C4-2B (cell line): ENCODE results near the gene NBEAL2.

ENCODE experiments used
- H3K27ac ChIP-seq: fragments of 450-650 bp; 2 replicates; pipeline ENCODE4 v1.5.1; 2017
- ZFX ChIP-seq: fragments of 450-650 bp; IDR thresholded peaks from 2 replicates; pipeline ENCODE4 v1.6.1; 2017
- TF ChIP-seq, protein P1 (sequence below): fragments of 450-650 bp; conservative IDR thresholded peaks from 2 replicates; pipeline ENCODE4 v1.5.1; 2017; ENCODE audit warnings: mild to moderate bottlenecking

The NBEAL2 gene

DNA sequence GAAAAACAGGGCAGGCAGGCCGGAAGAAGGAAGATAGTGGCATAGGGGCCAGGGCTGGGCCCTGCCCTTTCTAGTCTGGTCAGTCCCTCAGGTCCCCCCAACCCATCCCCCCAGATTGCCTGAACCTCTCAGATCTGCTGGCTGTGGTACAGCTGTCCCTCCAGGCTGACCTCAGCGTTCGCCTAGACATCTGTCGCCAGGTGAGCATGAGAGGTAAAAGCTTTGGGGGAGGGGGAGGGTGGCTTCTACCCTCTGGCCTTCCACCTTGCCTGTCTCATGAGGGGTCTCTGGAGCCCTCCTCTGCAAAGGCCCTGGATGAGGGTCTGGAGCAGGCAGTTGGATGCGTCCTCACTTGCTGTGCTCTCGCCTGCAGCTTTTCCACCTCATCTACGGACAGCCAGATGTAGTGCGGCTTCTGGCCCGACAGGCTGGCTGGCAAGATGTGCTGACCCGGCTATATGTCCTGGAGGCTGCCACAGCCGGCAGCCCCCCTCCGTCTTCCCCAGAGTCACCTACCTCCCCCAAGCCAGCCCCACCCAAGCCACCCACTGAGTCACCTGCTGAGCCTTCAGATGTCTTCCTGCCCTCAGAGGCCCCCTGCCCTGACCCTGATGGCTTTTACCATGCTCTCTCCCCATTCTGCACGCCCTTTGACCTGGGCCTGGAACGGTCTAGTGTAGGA is 20.2 kb downstream of the NBEAL2 start:
- no peak overlapping the region for H3K27ac ChIP-seq
- TF ChIP-seq, protein P1, sequence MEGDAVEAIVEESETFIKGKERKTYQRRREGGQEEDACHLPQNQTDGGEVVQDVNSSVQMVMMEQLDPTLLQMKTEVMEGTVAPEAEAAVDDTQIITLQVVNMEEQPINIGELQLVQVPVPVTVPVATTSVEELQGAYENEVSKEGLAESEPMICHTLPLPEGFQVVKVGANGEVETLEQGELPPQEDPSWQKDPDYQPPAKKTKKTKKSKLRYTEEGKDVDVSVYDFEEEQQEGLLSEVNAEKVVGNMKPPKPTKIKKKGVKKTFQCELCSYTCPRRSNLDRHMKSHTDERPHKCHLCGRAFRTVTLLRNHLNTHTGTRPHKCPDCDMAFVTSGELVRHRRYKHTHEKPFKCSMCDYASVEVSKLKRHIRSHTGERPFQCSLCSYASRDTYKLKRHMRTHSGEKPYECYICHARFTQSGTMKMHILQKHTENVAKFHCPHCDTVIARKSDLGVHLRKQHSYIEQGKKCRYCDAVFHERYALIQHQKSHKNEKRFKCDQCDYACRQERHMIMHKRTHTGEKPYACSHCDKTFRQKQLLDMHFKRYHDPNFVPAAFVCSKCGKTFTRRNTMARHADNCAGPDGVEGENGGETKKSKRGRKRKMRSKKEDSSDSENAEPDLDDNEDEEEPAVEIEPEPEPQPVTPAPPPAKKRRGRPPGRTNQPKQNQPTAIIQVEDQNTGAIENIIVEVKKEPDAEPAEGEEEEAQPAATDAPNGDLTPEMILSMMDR, result no peak
- TF ChIP-seq ZFX, result no peak

DNA sequence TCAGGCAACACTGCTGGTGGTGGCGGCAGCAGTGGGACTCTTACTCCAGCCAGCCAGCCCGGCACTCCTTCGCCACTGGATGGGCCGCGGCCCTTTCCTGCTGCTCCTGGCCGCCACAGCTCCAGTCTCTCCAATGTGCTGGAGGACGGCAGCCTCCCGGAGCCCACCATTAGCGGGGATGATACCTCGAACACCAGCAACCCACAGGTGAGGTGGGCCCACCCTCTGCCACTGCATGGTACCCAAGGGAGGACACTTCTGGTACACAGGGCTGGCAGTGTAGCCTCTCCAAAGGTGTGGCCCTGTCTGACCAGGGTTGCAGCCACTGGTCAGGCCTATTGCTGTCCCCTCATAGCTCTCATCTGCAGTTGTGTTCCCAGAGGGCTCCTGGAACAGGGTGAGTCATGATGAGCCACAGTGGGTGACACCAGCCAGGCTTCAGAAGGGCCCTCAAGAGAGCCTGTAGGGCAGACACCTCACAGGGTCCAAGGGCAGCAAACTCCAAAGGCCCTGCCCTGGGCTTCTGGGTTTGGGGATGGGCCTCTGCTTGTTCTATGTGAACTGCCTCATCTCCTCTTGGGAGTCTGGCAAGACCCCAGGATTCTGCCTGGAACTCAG is 20.8 kb downstream of the NBEAL2 start:
- no peak overlapping the region for H3K27ac ChIP-seq
- TF ChIP-seq ZFX, result no peak
- TF ChIP-seq, protein P1, result no peak

DNA sequence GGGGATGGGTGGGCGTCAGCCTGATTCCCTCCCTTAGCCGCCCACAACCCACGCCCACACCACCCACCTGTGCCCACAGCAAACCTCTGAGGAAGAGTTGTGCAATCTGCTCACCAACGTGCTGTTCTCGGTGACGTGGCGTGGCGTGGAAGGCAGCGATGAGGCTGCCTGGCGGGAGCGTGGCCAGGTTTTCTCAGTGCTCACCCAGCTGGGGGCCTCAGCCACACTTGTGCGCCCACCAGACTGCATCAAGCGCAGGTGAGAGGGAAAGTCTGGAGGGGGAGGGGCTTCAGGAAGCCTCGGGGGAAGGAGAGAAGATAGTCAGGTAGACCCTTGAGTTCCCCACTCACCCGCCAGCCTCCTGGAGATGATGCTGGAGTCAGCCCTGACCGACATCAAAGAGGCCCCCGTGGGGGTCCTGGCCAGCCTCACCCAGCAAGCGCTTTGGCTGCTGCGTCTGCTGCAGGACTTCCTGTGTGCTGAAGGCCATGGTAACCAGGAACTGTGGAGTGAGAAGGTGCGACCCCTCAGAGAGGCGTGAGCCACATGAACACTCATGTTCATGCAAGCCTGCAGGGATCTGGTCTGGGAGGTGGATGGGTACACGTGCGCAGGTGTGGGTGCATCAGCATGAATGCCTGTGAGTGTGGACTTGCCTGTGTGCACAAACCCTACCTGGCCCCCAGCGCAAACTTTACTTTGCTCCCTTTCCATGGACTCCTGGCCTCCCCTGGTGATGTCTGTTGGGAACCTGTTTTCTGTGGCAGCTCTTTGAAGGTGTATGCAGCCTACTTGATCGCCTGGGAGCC is 21.7 kb downstream of the NBEAL2 start:
- H3K27ac ChIP-seq, result no peak overlapping the region
- TF ChIP-seq, protein P1, result no peak
- TF ChIP-seq ZFX, result no peak

DNA sequence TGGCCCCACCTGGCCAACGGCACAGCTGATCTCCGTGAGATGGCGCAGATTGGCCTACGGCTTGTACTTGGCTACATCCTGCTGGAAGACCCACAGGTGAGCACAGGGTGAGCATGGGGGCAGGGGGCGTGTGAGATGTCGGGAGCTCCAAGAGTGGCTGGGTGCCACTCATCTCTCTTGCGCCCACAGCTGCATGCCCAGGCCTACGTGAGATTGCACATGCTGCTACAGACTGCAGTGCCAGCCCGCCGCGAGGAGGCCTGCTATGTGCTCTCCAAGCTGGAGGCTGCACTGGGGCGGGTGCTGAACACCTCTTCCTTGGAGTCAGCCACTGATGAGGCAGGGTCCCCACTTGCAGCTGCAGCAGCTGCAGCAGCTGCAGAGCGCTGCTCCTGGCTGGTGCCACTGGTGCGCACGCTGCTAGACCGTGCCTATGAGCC is 22.3 kb downstream of the NBEAL2 start:
- no peak overlapping the region for H3K27ac ChIP-seq
- no peak for TF ChIP-seq ZFX
- TF ChIP-seq, protein P1, result no peak

DNA sequence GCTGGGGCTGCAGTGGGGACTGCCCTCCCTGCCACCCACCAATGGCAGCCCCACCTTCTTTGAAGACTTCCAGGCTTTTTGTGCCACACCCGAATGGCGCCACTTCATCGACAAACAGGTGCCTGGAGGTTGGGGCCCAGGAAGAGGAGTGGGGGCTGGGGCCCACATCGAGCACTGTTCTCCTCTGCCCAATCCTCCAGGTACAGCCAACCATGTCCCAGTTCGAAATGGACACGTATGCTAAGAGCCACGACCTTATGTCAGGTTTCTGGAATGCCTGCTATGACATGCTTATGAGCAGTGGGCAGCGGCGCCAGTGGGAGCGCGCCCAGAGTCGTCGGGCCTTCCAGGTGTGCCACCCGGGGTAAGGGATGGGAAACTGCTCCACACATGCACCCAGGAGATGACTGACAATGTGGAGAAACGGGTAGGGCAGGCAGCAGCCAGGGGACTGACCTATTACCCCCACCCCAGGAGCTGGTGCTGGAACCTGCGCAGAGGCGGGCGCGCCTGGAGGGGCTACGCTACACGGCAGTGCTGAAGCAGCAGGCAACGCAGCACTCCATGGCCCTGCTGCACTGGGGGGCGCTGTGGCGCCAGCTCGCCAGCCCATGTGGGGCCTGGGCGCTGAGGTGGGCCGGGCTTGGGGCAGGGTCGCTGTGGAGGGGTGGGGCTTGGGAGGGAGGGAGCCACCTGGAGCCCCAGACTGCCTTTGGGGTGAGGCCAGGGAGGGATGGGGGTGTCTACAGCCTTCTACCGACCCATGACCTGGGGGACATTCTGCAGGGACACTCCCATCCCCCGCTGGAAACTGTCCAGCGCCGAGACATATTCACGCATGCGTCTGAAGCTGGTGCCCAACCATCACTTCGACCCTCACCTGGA is 22.9 kb downstream of the NBEAL2 start:
- H3K27ac ChIP-seq, result no peak overlapping the region
- TF ChIP-seq, protein P1, result no peak
- no peak for TF ChIP-seq ZFX

DNA sequence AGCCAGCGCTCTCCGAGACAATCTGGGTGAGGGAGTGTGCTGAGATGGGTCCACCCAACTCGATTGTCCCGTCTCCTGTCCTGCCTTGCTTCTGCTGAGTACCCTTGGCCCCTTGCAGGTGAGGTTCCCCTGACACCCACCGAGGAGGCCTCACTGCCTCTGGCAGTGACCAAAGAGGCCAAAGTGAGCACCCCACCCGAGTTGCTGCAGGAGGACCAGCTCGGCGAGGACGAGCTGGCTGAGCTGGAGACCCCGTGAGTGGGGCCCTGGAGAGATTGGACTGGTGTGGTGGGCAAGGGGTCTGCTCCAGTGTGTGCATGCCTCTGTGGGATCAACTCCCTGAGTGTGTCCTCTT is 23.6 kb downstream of the NBEAL2 start:
- H3K27ac ChIP-seq, result no peak overlapping the region
- TF ChIP-seq, protein P1, result no peak
- no peak for TF ChIP-seq ZFX
